NCI-H1092 treated with DMSO at 0.1 percent for 48 hours (cell line): ENCODE measurements around the gene MAS1L.
"Not testable (repeated sequence)": the region's sequence is repeated elsewhere in the genome, so short reads cannot be mapped to it uniquely, and the experiment has no call there.

Source experiments
- DNase-seq: peaks from one replicate; lab custom pipeline; 2025; lab: John Stamatoyannopoulos, UW

Gene MAS1L

DNA sequence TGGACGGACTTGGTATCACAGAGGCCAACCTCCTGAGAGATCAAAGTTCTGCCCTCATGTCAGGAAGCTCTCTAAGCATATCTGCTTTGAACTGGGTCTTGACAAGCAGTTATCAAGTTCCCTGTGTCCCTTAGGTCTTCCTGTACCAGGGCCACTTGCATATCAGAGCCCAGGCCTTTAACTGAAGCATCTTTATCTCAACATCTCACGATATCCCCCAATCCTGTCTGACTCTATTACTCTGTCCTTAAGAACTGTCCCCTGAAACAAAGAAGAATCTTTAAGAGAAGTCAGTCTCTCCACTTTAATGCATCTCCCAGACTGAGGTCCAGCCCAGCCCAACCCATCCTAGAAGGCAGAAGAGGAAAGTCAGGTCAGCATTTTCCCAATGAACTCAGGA is 8.2 kb downstream of the MAS1L start:
- DNase-seq: no peak

DNA sequence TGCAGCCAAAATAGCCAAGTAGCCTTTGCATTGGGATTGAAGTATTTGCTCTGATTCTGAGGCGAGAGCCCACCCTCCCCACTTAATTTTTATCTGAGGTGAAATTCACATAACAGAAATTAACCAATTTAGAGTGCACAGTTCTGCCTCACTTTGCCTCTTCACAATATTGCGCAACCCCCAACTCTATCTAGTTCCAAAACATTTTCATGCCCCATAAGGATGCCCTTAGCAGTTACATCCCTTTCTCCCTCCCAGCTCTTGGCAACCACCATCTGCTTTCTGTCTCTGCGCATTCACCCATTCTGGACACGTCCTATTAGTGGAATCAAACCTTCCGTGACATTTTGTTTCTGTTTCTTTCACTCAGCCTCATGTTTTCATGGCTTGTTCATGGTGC is 9.0 kb downstream of the MAS1L start:
- no peak for DNase-seq

DNA sequence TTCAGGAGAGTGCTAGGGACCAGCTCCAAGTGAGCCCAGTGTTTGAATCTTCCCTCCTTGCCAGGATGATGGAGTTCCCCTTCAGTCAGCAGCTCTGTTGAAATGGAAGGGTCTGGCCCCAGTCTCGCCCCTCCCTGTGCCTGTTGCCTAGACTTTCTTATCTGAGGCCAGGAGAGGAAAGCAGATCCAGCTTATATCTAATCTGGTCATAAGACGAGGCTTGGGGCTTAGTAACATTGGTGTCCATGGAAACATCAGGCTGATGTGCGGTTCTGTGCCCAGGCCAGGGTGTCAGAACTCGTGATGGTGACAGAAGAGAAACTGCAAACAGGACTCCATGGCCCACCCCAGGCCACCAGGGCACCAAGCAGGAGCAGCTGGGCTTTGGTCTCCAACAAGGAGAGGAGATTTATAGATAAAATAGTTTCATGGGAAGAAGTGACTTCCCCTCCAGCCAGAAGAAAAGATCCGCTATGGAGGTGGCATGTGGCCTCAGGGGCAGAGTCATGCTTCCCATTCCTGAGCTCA is 9.8 kb downstream of the MAS1L start:
- no peak for DNase-seq

DNA sequence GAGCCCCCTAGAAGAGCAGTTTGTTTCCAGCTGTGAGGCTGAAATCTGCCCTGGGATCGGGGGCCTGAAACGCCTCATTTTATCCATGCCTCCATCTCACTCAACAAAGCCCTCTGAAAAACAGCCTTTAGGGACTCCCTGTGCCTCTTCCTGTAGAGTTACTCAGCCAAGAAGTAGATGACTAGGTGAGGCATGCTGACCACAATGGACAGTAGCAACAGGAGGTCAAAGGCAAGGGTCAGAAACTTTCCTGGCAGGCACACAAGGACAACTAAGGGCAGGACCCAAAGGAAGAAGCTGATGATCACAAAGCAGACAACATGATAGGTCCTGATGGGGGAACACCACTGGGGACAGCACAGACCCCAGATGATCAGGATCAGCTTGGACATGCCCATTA is 12.8 kb downstream of the MAS1L start:
- no peak for DNase-seq

DNA sequence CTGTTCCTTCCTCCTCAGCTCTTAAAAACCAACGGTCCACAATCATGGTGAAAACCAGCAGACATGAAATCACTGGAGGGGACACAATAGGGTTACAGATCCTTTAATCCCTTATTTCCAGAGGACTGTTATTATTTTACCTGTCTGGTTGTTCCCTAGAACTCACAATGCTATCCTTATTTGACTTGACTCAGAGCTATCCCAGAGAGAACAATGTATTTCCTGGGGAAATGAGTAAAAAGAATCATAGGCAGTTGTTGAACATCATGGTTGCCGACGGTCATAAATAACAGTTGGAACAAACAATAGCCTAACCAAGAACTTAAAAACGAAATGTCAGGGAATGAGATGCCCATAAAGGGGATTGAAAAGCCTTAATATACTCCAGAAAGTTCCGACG is 21.5 kb downstream of the MAS1L start:
- no peak for DNase-seq

DNA sequence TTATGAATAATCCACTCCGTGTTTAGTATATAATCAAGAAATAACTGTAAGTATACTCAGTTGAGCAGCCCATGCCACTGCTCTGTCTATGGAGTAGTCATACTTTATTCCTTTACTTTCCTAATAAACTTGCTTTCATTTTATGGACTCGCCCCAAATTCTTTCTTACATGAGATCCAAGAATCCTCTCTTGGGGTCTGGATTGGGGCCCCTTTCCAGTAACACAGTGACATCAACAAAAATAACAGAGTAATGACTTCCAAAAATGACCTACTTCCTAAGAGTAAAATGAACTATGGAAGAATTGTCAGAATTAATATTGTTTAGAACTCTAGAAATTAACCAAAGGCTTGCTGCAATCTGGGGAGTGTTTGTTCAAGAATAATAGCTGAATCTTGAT is 22.0 kb downstream of the MAS1L start:
- DNase-seq: no peak

DNA sequence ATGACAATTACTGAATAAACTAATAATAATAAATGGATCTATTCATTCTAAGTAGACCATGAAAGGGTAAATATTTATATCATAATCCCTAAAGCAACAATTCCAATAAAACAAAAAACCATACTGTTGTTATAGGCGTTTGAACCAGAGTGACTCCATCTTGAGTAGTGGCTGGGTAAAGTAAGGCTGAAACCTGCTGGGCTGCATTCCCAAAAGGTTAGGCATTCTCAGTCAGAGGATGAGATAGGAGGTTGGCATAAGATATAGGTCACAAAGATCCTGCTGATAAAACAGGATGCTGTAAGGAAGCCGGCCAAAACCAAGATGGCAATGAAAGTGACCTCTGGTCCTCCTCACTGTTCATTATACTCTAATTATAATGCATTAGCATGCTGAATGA is 22.5 kb downstream of the MAS1L start:
- DNase-seq: no peak

DNA sequence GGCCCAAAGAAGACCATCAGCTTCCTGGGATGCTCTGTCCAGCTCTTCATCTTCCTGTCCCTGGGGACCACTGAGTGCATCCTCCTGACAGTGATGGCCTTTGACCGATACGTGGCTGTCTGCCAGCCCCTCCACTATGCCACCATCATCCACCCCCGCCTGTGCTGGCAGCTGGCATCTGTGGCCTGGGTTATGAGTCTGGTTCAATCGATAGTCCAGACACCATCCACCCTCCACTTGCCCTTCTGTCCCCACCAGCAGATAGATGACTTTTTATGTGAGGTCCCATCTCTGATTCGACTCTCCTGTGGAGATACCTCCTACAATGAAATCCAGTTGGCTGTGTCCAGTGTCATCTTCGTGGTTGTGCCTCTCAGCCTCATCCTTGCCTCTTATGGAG is 25.7 kb downstream of the MAS1L start:
- no peak for DNase-seq

DNA sequence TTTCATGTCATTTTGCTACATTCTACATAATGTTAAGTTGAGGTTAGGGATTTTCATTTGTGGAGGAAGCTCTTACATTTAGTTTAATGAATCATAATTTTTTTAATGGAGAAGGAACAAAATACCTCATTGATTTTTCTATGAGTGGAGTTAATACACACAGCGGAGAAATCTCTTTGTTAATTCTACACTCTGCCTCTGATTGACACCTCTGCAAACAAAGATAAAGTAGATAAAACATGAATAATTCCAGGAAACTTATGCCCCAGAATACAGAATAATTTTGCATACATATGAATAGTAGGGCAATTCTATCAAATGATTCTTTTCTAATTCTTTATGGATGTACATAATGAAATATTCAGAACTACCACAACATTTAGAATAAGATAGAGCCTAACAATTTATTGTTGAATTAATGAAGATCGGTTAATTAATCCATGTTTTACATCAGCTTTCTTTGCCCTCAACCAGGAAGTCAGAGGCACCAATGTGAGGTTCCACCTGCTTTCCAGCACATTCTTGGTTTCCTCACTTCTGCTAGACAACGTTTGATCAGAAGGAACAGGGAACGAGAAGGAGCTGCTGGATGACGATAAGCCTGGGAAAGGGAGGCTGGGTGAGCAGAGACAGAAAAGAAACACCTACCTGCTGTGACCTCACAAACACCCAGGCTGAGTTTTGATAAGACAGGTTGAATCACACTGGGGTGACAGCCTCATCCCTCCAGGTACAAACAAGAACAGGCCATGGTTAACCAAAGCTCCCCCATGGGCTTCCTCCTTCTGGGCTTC is 26.5 kb downstream of the MAS1L start:
- no peak for DNase-seq

DNA sequence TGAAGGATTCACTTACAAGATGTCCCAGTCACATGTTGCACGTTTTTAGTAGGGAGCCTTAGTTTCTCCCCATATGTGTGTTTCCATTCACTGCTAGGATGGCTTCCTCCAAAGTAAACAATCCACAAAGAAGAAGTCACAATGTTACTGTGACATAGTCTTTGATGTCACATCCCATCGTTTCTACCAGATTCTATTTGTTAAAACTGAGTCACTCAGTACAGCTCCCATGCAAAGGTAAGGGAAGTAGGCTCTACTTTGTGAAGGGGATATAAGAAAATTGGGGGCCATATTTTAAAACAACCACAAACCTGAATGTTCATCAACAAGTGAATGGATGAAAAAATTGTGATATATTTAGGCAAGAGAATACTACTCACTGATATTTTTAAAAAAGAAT is 30.8 kb downstream of the MAS1L start, which contains the start of the genes OR11A1 and OR2H1:
Gene OR11A1 (minus strand): TSS at position 101 of the 400 bp plus-strand sequence. CDS start 29,430 bp downstream, outside the sequence.
Gene OR2H1 (plus strand): TSS at position 185 of the 400 bp plus-strand sequence. CDS start 4,615 bp downstream, outside the sequence.
- no peak for DNase-seq

DNA sequence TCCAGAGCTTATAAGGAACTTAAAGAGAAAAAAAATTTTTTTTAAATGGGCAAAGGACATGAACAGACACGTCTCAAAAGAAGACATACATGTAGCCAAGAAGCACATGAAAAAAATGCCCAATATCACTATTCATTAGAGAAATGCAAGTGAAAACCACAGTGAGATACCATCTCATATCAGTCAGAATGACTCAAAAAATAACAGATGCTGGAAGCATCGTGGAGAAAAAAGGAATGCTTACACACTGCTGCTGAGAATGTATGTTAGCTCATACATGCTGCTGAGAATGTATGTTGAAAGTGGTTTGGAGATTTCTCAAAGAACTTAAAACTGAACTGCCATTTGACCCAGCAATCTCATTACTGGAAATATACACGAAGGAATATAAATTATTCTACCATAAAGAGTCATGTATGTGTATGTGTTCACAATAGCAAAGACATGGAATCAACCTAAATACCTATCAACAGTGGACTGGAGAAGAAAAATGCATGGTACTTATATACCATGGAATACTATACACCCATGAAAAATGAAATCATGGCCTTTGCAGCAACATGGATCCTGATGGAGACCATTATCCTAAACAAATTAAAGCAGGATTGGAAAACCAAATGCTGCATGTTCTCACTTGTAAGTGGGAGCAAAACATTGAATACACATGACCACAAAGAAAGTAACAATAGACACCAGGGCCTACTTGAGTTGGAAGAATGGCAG is 36.1 kb downstream of the MAS1L start:
- DNase-seq: no peak

DNA sequence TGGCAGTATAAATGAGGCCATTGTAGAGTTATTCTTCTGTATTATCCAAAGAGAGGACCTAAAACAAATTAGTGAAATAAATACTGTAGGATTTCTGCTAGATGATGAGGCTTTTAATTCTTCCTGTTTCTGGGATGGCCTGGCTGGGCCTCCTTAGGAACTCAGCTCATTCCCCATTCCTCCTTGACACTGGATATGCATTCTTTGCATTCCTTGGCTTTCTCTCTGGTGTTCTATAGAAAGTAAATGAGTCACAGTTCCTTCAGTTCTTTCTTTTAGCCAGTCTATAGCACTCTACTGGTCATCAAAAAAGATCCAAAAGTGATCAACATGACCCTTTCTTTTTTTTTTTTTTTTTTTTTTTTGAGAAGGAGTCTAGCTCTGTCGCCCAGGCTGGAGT is 40.1 kb downstream of the MAS1L start:
- DNase-seq: no peak

DNA sequence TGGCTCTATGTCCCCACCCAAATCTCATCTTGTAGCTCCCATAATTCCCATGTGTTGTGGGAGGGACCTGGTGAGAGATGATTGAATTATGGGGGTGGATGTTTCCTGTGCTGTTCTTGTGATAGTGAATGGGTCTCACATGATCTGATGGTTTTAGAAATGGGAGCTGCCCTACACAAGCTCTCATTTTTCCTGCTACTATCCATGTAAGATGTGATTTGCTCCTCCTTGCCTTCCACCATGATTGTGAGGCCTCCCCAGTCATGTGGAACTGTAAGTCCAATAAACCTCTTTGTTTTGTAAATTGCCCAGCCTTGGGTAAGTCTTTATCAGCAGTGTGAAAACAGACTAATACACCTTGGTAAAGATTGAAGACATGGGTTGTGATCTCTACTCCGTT is 43.7 kb downstream of the MAS1L start:
- not testable (repeated sequence) for DNase-seq

DNA sequence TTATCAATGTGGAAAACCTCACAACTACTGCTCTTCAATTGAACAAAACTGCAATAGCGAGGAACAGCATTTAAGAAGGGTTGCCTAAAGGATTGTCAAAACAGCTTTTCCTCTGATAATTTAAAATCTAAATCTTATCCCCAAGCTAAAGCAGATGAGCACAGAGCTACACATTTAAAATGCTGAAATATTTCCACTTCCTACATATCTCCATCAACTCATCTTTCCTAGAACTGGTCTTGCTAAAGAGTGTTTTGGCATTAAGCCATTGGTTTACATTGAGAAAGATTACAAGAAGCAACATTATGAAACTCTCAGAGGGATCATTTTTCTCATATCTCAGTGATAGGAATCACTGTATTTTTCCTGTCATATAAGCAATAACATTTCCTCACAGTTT is 45.0 kb downstream of the MAS1L start:
- no peak for DNase-seq

DNA sequence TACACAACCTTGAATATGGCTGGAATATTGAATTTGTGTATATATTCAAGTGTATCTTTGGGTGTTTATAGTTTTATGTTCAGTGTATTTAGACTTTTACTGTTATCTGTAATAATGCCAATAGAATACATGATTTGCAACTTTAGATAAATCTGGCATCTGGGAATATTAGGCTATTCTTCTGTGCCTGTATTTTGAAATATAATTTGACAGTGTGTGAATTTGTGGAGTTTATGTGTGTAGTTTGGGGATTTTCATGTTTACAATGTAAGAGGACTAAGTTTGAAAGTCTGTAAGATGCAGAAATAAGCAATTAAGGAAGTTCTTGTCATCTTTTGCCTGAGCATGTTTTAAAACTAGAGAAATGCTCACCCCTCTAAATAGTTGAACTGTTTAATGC is 48.8 kb downstream of the MAS1L start, which contains the start of gene OR10C1:
Gene OR10C1 (plus strand): TSS at position 301 of the 400 bp plus-strand sequence. CDS start 710 bp downstream, outside the sequence.
- DNase-seq: no peak

DNA sequence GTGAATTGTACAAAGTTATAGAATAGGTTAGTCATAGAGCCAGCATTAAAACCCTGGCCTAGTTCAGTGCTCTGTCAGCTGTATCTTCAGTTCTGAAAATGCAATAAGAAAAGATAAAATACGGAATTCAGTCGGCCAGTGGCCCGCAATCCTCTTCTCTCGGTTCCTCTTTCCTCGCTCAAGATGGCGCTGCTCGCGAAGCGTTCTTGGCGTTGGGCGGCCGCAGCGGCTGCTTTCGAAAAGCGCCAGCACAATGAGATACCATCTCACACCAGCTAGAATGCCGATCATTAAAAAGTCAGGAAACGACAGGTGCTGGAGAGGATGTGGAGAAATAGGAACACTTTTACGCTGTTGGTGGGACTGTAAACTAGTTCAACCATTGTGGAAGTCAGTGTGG is 51.0 kb downstream of the MAS1L start:
- not testable (repeated sequence) for DNase-seq
